AG09309 (cell line): Measurements from ENCODE around the gene GALNS.

ENCODE experiments used
- DNase-seq: peaks from one replicate; pipeline ENCODE4 v3.0.0-alpha.2; 2010; ENCODE audit warnings: low read depth
- H3K4me3 ChIP-seq: 2 replicates; pipeline ENCODE4 v1.5.1; 2011; ENCODE audit warnings: mild to moderate bottlenecking, low read depth, low read length, moderate library complexity; ENCODE audit not compliant: control insufficient read depth
- TF ChIP-seq, protein P1 (sequence below): IDR thresholded peaks from 2 replicates; pipeline ENCODE4 v1.5.1; 2011; ENCODE audit warnings: mild to moderate bottlenecking, low read depth, low read length, inconsistent platforms; ENCODE audit not compliant: insufficient read depth, control insufficient read depth; ENCODE audit errors: missing control alignments

GALNS gene

GRCh38 chr16:88837806-88838205, 18.9 kb downstream of the GALNS start:
- TF ChIP-seq, protein P1, sequence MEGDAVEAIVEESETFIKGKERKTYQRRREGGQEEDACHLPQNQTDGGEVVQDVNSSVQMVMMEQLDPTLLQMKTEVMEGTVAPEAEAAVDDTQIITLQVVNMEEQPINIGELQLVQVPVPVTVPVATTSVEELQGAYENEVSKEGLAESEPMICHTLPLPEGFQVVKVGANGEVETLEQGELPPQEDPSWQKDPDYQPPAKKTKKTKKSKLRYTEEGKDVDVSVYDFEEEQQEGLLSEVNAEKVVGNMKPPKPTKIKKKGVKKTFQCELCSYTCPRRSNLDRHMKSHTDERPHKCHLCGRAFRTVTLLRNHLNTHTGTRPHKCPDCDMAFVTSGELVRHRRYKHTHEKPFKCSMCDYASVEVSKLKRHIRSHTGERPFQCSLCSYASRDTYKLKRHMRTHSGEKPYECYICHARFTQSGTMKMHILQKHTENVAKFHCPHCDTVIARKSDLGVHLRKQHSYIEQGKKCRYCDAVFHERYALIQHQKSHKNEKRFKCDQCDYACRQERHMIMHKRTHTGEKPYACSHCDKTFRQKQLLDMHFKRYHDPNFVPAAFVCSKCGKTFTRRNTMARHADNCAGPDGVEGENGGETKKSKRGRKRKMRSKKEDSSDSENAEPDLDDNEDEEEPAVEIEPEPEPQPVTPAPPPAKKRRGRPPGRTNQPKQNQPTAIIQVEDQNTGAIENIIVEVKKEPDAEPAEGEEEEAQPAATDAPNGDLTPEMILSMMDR: no peak
- no peak overlapping the region for H3K4me3 ChIP-seq
- no peak for DNase-seq

GRCh38 chr16:88836791-88837190, 20.0 kb downstream of the GALNS start:
- H3K4me3 ChIP-seq: no peak overlapping the region
- TF ChIP-seq, protein P1: no peak
- DNase-seq: no peak

GRCh38 chr16:88835818-88836217, 20.9 kb downstream of the GALNS start:
- H3K4me3 ChIP-seq: no peak overlapping the region
- TF ChIP-seq, protein P1: no peak
- no peak for DNase-seq

GRCh38 chr16:88835383-88835782, 21.4 kb downstream of the GALNS start:
- H3K4me3 ChIP-seq: no peak overlapping the region
- TF ChIP-seq, protein P1: no peak
- DNase-seq: peak; percentile 16

DNA sequence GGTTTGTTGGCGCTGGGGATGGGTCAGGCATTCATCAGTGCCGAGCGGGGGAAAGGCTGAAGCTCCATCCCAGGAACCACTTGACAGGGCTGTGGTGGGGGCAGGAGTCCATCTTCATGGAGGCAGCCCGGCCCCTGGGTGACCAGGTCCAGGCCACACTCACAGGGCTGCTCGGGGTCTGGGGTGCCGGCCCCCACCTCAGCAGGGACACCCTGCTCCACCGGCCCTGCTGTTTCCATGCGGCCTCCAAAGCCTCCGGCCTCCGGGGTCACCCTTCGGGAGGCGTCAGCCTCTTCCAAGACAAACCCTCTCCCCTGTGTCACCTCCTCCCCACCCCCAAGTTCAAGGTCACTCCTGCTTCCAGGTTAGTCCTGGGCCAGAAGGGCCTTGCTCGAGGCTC, 22.1 kb downstream of the GALNS start:
- TF ChIP-seq, protein P1: no peak
- no peak for DNase-seq
- no peak overlapping the region for H3K4me3 ChIP-seq

GRCh38 chr16:88833086-88833485, 23.7 kb downstream of the GALNS start:
- TF ChIP-seq, protein P1: no peak
- no peak overlapping the region for H3K4me3 ChIP-seq
- no peak for DNase-seq

DNA sequence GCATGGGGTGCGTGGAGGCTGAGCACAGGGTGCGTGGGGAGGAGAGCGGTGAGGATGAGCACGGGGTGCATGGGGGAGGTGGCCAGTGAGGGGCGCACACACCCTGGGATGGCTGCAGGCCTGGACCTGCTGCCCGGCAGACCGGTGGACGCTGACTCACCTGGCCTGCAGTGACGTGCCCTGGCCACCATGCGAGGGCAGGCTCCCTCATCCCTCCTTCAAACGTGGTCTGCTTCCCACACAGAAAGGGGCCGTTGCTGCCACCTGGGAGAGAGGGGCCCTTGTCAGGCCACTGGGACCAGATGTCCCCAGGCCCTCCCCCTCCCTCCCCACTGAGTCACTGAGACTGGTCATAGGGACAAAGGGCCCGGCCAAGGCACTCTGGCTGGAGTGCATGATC, 24.9 kb downstream of the GALNS start:
- H3K4me3 ChIP-seq: no peak overlapping the region
- TF ChIP-seq, protein P1: no peak
- no peak for DNase-seq
